ENCODE data around the gene AGPAT2.

Gene AGPAT2

DNA sequence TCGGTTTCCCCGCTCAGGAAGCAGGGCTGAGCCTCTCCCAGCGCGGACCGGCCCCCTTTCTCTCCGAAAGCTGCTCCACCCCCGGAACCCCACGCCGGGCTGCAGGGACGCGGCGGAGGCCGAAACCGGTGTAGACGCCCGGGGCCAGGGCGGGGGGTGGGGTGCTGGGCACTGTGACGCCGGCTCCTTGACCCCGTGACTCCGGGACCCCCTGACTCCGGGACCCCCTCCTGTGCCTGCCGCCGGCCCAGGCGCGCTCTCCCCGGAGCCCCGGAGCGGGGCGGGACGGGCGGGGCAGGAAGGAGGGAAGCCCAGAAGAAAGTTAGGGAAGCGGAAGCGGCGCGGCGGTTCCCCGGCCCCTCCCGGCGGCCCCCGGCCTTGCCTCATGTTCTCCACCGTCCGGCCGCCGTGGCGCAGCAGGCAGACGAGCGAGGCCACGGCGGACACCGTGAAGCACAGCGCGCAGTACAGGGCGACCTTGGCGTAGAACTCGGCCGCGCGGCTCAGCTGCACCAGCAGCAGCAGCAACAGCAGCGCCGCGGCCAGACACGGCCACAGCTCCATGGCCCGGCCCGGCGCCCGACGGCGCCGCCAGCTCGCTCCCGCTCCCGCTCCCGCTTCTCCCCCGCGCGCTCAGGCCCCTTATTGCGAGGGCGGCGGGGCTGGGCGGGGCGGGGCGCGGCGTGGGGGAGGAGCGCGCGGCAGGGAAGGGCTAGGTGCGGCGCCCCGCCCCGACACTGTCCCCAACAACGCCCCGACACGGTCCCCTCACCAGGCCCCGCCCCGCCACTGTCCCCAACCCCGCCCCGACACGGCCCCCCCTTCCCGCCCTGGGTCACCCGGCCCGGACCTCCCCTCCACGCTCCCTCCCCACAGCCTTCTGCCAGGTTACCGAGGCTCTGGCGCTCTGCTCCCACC, at the start of gene AGPAT2:
TSS of gene AGPAT2 (minus strand) at position 664 of the 918 bp plus-strand sequence. CDS start at position 564, 100 bp downstream.
- FAIRE-seq: no peak

DNA sequence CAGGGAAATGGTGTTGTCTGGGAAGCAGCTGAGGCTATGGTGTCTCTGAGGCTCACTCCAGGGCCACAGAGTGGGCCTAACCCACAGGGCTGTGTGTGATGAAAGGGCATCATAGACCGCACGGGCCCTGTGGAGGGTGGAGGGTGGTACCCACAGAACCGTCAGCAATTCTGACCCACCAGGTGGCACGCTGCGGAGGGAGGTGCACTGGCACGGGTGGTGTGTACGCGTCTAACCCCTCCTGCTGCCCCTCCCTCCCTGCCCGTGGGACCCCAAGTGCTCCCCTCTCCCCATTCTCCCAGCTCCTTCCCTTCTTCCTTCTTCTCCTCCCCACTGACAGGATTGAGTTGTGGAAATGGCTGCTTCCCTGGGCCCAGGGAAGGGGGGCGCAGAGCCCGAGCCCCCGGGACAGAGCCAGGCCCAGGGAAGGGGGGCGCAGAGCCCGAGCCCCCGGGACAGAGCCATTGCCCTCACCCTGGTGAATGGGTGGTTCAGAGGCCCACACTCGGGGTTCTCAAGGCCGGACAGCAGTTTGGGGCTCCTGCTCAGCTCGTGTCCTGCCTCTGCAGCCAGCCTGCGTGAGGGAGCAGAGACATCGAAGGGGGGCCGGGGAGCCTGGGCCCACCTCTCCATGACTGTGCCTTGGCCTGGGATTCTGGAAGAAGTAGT, 48.7 kb upstream of the AGPAT2 start:
- no peak for FAIRE-seq

DNA sequence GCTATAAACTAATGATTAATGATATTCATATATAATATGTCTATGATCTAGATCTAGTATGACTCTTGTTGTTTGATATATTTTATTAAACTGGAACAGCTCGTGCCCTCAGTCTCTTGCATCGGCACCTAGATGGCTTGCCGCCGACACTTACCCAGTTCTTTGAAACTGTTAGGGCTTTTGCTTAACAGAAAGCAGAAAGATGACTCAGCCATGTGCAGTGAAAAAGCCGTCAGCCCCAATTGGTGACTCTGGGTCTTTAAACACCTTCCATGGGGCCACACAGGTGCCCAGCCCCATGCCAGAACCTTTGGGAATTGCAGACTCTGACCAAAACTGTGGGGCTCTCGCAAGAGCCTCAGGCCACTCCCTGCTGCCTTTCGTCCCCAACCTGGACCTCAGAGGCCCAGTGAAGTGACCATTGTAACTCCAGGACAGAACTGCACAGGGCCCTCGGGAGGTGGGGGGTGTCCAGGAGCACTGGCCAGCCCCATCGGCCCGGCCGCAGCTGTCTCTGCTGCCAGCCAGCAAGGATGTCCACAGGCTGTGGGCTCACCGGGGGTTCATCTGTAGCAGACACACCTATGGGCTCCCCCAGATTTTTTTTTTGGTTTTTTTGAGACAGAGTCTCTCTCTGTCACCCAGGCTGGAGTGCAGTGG, 47.7 kb upstream of the AGPAT2 start:
- FAIRE-seq: no peak

DNA sequence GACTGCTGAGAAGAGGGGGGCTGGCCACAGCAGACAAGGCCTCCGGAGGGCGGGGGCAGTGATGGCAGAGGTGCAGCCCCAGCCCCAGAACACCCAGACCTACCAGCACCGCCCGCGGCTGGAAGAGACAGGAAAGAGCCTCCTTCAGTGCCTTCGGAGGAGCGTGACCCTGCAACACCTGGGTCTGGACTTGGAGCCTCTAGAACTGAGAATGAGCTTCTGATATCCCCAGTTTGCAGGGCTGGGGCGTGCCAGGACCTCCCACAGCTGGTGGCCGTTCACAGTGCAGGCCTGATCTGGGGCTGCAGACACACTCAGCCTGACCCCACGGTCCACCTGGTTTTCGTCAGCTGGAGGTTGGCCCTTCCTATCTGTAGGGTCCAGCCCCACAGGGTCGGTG, 46.4 kb upstream of the AGPAT2 start:
- FAIRE-seq: no peak

DNA sequence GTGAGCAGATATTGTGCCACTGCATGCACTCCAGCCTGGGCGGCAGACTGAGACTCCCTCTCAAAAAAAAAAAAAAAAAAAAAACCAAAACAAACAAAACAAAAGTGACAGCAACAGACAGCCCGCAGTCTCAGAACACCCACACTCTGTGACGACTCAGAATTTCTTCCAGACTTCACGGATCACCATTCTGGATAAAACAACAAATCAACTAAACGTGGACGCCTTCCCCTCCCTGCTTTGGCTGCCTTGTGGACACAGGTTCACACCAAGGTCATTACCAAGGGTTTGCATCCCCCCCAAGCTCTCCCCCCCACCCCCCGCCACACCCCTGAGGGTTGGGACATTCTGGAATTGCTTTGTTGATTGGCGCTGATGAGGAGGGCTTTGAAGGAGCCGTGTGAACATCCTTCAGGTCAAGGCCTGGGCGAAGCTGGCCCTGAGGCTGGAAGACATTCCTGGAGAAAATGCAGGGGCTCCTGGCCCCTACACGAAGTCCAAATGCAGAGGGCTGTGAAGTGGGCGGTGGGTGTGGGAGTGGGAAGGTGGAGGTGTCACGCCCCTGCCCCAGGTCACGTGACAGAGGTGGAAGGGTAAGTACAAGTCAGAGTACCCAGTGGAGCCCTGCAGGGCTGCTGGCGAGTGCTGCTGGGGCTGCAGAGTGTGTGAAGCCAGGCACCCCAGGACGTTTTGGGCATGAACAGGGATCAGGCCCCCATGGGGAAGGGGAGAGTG, 45.4 kb upstream of the AGPAT2 start:
- FAIRE-seq: no peak

DNA sequence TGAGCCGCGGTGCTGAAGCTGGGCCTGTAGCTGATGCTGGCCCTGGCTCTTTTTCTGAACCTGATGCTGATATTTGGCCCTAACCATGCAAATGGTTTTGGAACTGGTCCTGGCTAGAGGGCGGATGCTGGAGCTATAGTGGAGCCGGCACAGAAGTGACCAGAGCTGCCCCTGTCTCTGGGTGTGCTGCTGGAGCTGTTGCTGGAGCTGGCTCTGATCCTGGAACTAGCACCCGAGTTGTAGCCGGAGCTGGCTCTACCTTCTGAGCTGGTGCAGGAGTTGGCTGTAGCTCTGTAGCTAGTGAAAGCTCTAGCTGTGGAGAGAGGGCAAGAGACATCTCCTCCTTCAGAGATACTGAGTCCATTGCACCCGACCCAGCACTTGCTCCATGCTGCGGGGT, 42.7 kb upstream of the AGPAT2 start:
- no peak for FAIRE-seq

DNA sequence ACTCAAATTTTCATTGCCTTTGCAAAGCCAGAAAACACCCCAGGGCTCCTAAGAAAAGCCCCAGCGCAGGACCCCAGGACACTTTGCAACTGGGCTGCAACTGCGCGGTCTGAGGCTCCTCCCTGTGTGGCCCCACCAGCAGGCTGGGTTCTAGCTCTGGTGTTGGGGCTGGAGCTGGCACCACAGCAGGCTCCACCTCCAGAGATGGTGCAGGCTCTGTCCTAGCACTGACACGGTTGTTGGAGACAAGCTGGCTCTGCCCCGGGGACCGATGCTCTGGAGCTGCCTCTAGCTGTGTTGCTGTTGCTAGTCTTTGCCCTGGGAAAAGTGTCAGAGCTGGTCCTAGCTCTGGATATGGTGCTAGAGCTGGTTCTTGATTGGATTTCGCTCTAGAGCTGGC, 41.9 kb upstream of the AGPAT2 start:
- no peak for FAIRE-seq

DNA sequence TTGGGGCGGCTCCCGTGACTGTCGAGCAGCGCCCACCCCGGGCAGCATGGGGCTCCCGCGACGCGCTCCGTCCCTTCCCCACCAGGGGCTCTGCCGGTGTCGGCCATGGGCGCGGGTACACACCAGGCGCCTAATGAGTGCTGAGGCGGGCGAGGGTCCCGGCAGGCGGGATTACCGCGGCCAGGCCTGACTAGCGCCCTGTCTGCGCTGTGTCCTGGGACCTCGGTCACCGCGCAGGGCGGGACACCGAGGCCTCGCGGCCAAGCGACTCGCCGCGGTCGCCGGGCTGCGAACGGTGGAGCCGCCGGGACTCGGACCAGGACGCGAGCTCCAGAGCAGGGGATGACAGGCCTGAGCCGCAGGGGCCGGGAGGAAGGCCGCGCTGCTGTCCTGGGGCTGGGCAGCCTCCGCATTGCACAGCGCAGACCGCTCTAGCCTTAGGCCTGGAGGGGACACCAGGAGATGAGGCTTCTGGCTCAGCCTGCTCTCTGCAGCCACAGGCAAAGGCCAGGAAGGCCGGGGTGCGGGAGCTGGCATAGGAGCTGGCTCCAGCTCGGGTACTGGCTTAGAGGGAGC, 41.4 kb upstream of the AGPAT2 start:
- no peak for FAIRE-seq

DNA sequence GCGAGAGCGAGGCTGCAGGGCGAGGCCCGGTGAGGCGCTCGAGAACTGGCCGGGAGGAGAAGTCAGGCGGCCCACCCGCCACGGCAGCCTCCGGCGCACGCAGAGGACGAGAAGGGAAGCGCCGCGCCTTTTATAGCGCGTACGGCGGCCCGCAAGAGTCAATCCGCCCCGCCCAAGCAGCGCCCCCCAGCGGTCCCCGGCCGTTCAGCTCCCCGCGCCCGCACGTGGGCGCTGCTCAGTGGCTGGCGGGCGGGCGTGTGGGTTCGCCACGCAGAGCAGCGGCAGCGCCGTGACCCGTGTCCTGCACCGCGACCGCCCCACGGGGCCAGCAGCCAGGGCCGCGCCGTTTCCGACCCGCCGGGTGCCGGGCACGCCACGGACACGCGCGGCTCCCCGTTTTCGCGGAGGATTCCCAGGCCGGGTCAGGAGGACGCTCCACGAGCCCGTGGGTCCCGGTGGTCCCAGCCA, 40.9 kb upstream of the AGPAT2 start:
- FAIRE-seq: no peak

DNA sequence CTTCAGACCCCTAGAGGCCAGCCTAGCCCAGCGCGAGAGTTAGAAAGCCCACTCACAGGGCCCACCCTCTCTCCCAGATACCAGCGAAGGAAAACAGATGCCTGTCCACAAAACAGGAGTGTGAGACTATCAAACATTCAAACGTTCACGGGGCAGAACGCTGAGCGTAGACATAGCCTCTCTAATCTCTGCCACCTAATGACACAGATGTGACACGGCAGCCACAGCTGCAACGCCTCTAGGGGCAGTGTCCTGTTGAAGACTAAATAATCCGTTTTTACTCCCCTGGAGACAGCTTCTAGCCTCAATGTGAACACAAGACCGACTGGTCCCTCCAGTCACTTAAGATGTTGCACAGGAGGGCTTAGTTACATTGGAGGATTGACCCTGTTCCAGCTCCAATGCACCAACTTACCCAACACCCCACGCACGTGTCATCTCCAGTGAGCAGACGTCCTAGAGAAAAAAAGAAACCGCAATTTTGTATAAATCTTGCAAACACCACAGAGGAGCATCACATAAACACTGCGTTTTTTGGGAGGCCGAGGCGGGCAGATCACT, 39.5 kb upstream of the AGPAT2 start:
- no peak for FAIRE-seq

DNA sequence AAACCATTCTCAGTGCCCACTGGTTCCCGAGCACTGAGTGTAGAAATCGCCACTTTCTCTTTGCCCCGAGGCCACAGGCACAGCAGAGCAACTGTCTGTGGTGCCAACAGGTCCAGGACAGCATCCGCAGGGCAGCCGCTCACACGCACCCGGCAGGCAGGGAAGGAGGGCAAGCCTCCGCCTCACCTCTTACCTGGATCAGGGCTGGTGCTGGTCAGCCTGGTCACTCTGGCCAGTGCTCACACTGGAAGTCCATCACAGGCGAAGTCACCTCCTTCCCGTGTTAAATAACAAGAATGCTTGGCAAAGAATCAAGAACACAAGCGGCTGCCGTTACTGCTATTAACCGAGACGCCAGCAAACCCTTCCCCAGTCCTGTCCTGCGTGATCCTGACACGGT, 38.9 kb upstream of the AGPAT2 start:
- no peak for FAIRE-seq

DNA sequence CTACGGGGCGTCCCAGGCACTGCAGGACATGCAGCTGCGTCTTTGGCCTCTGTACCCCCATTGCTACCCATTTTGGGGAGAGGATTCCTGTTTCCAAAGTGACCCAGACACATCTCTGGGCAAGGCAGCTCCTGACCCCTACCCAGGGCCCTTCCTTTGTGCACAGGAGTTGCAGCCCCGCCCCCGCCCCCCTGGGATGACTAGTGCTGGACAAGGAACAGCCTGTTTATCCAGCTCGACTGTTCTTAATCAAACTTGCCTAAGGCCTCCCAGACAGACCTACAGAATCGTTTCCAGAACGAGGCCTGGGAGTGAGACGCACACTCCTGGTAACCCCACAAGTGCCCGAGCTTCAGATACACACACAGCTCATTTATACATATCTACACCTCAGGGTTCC, 38.4 kb upstream of the AGPAT2 start:
- FAIRE-seq: no peak

DNA sequence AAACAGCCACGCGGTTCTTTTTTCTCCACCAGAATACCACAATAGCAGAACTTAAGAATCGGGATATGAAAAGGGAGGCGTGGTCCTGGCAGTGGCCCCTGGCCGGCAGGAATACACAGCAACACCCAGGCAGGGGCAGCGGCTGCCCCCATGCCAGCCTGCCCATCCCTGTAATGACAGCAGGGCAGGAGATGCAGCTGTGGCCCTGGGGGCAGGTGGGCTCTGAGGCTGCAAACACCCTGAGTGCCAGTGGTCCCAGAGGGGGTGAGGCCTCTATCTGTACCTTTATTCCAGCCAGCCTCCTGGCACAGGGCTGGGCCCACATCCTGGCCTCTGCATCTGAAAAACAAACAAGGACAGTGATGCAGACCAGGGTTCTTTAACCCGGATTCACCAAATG, 37.5 kb upstream of the AGPAT2 start:
- no peak for FAIRE-seq

DNA sequence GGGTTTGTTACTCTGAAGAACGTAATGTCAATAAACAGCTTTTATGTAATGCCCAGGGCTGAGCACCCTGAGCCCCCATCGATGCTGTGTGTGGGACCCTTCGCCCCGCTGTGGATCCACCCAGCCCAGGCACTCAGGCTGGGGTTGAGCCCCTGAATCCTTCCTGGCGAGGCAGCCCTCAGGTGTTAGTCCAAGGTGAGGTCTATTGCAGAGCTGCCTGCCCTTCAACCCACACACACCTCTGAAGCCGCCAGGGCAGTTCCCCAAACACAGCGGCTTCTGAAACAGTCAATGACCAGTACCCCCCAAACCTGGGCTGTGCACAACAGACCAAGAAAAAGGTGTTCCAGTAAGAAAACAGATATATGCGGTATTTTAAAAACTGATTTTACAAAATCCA, 36.7 kb upstream of the AGPAT2 start:
- FAIRE-seq: no peak

DNA sequence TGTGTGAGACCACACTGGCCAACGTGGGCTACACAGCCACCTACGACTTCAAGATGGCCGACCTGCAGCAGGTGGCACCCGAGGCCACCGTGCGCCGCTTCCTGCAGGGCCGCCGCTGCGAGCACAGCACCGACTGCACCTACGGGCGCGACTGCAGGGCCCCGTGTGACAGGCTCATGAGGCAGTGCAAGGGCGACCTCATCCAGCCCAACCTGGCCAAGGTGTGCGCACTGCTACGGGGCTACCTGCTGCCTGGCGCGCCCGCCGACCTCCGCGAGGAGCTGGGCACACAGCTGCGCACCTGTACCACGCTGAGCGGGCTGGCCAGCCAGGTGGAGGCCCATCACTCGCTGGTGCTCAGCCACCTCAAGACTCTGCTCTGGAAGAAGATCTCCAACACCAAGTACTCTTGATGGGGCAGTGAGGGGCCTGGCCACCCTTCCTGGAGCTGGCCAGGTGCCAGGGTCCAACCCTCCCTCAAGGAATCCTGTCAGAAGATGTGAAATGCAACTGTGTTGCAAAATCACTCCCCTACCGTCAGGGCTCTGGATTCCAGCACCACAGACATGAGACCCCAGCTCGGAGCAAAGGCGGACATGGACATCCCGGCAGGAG, 36.2 kb upstream of the AGPAT2 start:
- no peak for FAIRE-seq

DNA sequence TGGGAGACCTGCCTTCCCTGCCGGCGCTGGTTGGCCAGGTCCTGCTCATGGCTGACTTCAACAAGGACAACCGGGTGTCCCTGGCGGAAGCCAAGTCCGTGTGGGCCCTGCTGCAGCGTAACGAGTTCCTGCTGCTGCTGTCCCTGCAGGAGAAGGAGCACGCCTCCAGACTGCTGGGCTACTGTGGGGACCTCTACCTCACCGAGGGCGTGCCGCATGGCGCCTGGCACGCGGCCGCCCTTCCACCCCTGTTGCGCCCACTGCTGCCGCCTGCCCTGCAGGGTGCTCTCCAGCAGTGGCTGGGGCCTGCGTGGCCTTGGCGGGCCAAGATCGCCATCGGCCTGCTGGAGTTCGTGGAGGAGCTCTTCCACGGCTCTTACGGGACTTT, 35.7 kb upstream of the AGPAT2 start:
- FAIRE-seq: no peak

DNA sequence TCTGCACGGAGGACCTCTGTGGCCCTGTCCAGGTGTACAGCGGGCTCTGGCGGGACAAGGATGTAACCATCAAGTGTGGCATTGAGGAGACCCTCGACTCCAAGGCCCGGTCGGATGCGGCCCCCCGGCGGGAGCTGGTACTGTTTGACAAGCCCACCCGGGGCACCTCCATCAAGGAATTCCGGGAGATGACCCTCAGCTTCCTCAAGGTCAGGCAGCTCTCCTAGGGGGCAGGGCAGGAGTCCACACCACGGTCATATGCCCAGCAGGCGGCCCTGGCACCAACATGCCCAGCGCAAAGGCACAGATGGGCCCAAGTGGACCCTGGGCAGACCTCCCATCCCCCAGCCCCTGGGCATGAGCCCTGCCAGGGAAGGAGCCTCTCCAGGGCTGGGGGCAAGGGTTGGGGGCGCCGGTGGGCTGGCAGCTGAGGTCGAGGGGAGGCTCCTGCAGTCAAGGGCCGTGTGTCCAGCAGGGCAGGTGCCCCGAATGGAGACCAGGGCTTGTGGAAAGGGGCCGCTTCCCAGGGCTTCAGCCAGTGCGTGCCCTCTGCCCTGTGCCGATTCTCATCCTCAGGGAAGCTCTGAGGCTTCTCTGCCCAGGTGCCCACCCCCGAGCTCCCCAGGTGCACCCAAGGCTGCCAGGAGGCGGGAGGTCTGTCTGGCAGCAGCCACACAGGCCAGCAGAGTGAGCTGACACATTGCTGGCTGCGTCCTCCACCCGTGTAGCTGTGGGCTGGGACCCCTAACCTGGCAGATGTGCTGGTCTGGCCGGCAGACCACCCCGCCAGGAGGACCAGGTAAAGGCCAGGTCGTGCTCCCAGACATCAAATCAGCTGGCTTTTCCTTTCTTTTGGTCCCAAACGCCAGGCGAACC, 35.1 kb upstream of the AGPAT2 start:
- FAIRE-seq: no peak

DNA sequence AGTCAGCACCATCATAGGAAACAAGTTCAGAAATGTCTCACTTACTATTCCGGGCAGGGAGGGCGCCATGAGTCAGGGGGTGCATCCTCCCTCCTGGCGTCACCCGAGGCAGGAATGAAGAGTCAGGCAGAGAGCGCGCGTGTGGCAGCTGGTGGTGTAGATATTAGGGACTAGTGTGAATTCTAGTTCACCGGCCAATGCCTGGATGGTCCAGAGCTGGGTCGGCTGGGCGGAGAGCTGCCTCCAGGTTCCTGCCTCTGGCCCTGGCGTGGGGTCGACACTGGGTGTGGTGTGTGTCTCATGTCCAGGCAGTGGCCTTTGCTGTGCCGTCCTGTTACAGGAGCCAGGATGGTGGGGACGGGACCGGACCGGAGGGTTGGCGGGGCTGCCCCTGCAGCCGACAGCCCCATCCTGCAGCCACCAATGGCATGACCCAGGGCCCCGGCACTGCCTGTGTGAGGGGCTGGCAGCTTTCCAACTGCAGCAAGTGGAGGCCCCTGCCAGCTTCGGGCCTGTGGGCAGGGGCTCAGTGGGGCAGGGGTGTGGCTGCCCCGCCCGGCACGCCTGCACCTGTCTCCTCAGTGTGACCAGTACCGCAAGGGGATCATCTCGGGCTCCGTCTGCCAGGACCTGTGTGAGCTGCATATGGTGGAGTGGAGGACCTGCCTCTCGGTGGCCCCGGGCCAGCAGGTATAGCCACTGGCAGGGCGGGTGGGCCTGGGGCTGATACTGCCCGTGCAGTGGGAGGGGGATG, 34.3 kb upstream of the AGPAT2 start:
- no peak for FAIRE-seq

DNA sequence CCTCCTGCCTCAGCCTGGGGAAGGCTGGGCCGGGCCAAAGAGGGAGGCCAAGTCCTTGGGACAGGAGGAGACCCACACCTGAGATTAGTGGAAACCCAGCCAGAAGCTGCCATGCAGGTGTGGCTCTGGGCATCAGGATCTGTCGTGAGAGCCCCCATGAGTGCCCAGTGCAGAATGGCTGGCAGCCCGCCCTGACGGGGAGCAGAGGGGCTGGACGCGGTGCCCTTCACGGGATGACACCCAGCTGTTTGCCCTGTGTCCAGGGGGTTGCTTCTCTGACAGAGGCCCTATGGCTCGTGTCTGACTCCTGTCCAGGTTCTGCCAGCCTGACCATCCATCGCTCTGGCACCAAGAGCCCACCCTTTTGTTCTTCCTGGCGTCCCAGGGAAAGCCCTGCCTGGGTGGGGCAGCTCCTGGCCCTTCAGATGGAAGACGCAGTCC, 33.7 kb upstream of the AGPAT2 start:
- no peak for FAIRE-seq
